NCI-H345 treated with DMSO at 0.1 percent for 48 hours (cell line): ENCODE results near the gene LRP1B.

Experiments used
- DNase-seq: peaks from one replicate; lab custom pipeline; 2025; ENCODE audit not compliant: unreplicated experiment; lab: John Stamatoyannopoulos, UW

Gene LRP1B

GRCh38 chr2:141341444-141341843 is 789.4 kb downstream of the LRP1B start:
- no peak for DNase-seq

GRCh38 chr2:141331127-141331526 is 799.7 kb downstream of the LRP1B start:
- DNase-seq: no peak

GRCh38 chr2:141329964-141330363 is 800.9 kb downstream of the LRP1B start:
- no peak for DNase-seq

- no peak for DNase-seq
These were observed 807.2 kb downstream of the LRP1B start for GRCh38 chr2:141323571-141323970.

GRCh38 chr2:141317986-141318385 is 812.8 kb downstream of the LRP1B start:
- no peak for DNase-seq

GRCh38 chr2:141316606-141317005 is 814.2 kb downstream of the LRP1B start:
- DNase-seq: no peak

- no peak for DNase-seq
These were observed 814.7 kb downstream of the LRP1B start for GRCh38 chr2:141316103-141316502.

GRCh38 chr2:141313972-141314371 is 816.8 kb downstream of the LRP1B start:
- no peak for DNase-seq

- no peak for DNase-seq
These were observed 819.4 kb downstream of the LRP1B start for GRCh38 chr2:141311430-141311829.

- no peak for DNase-seq
These were observed 824.4 kb downstream of the LRP1B start for GRCh38 chr2:141306368-141306767.

- no peak for DNase-seq
These were observed 829.3 kb downstream of the LRP1B start for GRCh38 chr2:141301551-141301950.

GRCh38 chr2:141280037-141280436 is 850.8 kb downstream of the LRP1B start:
- DNase-seq: no peak

GRCh38 chr2:141271346-141271745 is 859.5 kb downstream of the LRP1B start:
- no peak for DNase-seq

GRCh38 chr2:141264848-141265247 is 866.0 kb downstream of the LRP1B start:
- DNase-seq: no peak

GRCh38 chr2:141260911-141261310 is 869.9 kb downstream of the LRP1B start:
- DNase-seq: no peak

GRCh38 chr2:141259683-141260082 is 871.1 kb downstream of the LRP1B start:
- DNase-seq: no peak

GRCh38 chr2:141242008-141242407 is 888.8 kb downstream of the LRP1B start:
- no peak for DNase-seq

GRCh38 chr2:141226560-141226959 is 904.3 kb downstream of the LRP1B start:
- no peak for DNase-seq

- no peak for DNase-seq
These were observed 923.8 kb downstream of the LRP1B start for GRCh38 chr2:141207036-141207385.

- DNase-seq: no peak
These were observed 929.7 kb downstream of the LRP1B start for GRCh38 chr2:141201016-141201565.

- DNase-seq: no peak
These were observed 930.6 kb downstream of the LRP1B start for GRCh38 chr2:141200191-141200590.

- no peak for DNase-seq
These were observed 931.1 kb downstream of the LRP1B start for GRCh38 chr2:141199711-141200110.

- no peak for DNase-seq
These were observed 935.7 kb downstream of the LRP1B start for GRCh38 chr2:141195087-141195486.

- no peak for DNase-seq
These were observed 943.8 kb downstream of the LRP1B start for GRCh38 chr2:141187075-141187439.
